Activated T-cell treated with anti-CD3 and anti-CD28 coated beads, Interleukin-2, amount 50 U/mL, for 72 hours (primary cell): ENCODE measurements around the gene ARHGDIG. TPM values are rescaled to one million over a fixed set of nuclear protein-coding genes. Genes with fewer than 3 reads are reported as not detected.

Experiments used
- ATAC-seq, 2 donors: fragments of 150-1000 bp; cut with Tn5 transposase; replicated peaks in 1 of 2; 2 replicates each; pipeline ENCODE4 v1.10.0; 2021; ENCODE audit warnings: moderate library complexity in 2 of 2, mild to moderate bottlenecking in 1 of 2
- DNase-seq, 2 donors: peaks; one replicate each; pipeline ENCODE4 v3.0.0; 2021 to 2022; ENCODE audit warnings: mixed read lengths in 1 of 2
- H3K27ac Mint-ChIP-seq: one replicate; pipeline ENCODE4 v1.8.0; 2022; ENCODE audit warnings: mild to moderate bottlenecking, moderate library complexity, mixed read lengths
- H3K27me3 Mint-ChIP-seq: one replicate; pipeline ENCODE4 v1.8.0; 2022; ENCODE audit warnings: low read depth, mixed read lengths
- H3K36me3 Mint-ChIP-seq, 2 donors: one replicate each; pipeline ENCODE4 v1.8.0; 2022; ENCODE audit warnings: mixed read lengths in 2 of 2, mild to moderate bottlenecking in 1 of 2; ENCODE audit not compliant: insufficient read depth in 2 of 2
- H3K4me1 Mint-ChIP-seq: one replicate; pipeline ENCODE4 v1.8.0; 2022; ENCODE audit warnings: low read depth, mixed read lengths
- H3K4me3 Mint-ChIP-seq, 2 donors: one replicate each; pipeline ENCODE4 v1.8.0; 2022; ENCODE audit warnings: mild to moderate bottlenecking in 2 of 2, mixed read lengths in 2 of 2, moderate library complexity in 2 of 2
- H3K9me3 Mint-ChIP-seq, 2 donors: one replicate each; pipeline ENCODE4 v1.8.0; 2022; ENCODE audit warnings: mixed read lengths in 2 of 2
- total RNA-seq, 2 donors: library from RNA; stranded (reverse); gene quantifications; one replicate each; pipeline ENCODE4 v1.2.3, GENCODE V29; 2022

ARHGDIG gene
- total RNA-seq, 2 donors from 2014 or later: 0.48 to 0.97 TPM

GRCh38 chr16:287981-288920, 7.9 kb downstream of the ARHGDIG start:
- DNase-seq (no peak), ATAC-seq (no peak)
- H3K9me3 Mint-ChIP-seq: no peaks in the 10 kb centered on the region
- H3K4me1 Mint-ChIP-seq: no peaks in the 10 kb centered on the region
- no peak overlapping the region for H3K27ac Mint-ChIP-seq
- no peak overlapping the region for H3K4me3 Mint-ChIP-seq
- H3K27me3 Mint-ChIP-seq: no peaks in the 10 kb centered on the region
- H3K36me3 Mint-ChIP-seq: peaks cover 2 to 7% of the 10 kb centered on the region in 2 donors

GRCh38 chr16:289395-289997, 9.1 kb downstream of the ARHGDIG start:
- peaks cover 2 to 10% of the 10 kb centered on the region in 2 donors for H3K36me3 Mint-ChIP-seq
- H3K27ac Mint-ChIP-seq: no peak overlapping the region
- DNase-seq (no peak), ATAC-seq (no peak)
- H3K4me3 Mint-ChIP-seq: no peak overlapping the region
- no peaks in the 10 kb centered on the region for H3K4me1 Mint-ChIP-seq
- H3K9me3 Mint-ChIP-seq: no peaks in the 10 kb centered on the region
- H3K27me3 Mint-ChIP-seq: no peaks in the 10 kb centered on the region

GRCh38 chr16:290015-290680, 9.8 kb downstream of the ARHGDIG start:
- ATAC-seq (no peak), DNase-seq (no peak)
- Mint-ChIP-seq H3K4me1 (no peaks in the 10 kb centered on the region), H3K36me3 (peaks cover 2 to 10% of the 10 kb centered on the region in 2 donors), H3K4me3 (no peak overlapping the region), H3K27ac (no peak overlapping the region), H3K9me3 (no peaks in the 10 kb centered on the region), H3K27me3 (no peaks in the 10 kb centered on the region)

- no peak overlapping the region for H3K27ac Mint-ChIP-seq
- H3K4me1 Mint-ChIP-seq: no peaks in the 10 kb centered on the region
- peaks cover 2 to 10% of the 10 kb centered on the region in 2 donors for H3K36me3 Mint-ChIP-seq
- H3K27me3 Mint-ChIP-seq: no peaks in the 10 kb centered on the region
- H3K4me3 Mint-ChIP-seq: no peak overlapping the region
- DNase-seq (no peak), ATAC-seq (no peak)
- H3K9me3 Mint-ChIP-seq: no peaks in the 10 kb centered on the region
These were observed 10.5 kb downstream of the ARHGDIG start for GRCh38 chr16:290681-291405.

GRCh38 chr16:291539-291938, 11.1 kb downstream of the ARHGDIG start:
- peaks cover 2 to 8% of the 10 kb centered on the region in 2 donors for H3K36me3 Mint-ChIP-seq
- H3K4me3 Mint-ChIP-seq: no peak overlapping the region
- no peaks in the 10 kb centered on the region for H3K9me3 Mint-ChIP-seq
- no peak overlapping the region for H3K27ac Mint-ChIP-seq
- ATAC-seq: no peak
- no peaks in the 10 kb centered on the region for H3K4me1 Mint-ChIP-seq
- H3K27me3 Mint-ChIP-seq: no peaks in the 10 kb centered on the region
- no peak for DNase-seq

GRCh38 chr16:293043-293775, 12.8 kb downstream of the ARHGDIG start:
- Mint-ChIP-seq H3K27ac (no peak overlapping the region), H3K36me3 (peaks cover 2 to 5% of the 10 kb centered on the region in 2 donors), H3K27me3 (no peaks in the 10 kb centered on the region), H3K4me1 (no peaks in the 10 kb centered on the region), H3K4me3 (no peak overlapping the region), H3K9me3 (no peaks in the 10 kb centered on the region)
- DNase-seq (no peak), ATAC-seq (no peak)

GRCh38 chr16:296276-296675, 15.9 kb downstream of the ARHGDIG start:
- no peak overlapping the region for H3K4me3 Mint-ChIP-seq
- peaks cover 2 to 5% of the 10 kb centered on the region in 2 donors for H3K36me3 Mint-ChIP-seq
- no peak for ATAC-seq
- no peaks in the 10 kb centered on the region for H3K9me3 Mint-ChIP-seq
- no peak for DNase-seq
- no peak overlapping the region for H3K27ac Mint-ChIP-seq
- H3K4me1 Mint-ChIP-seq: no peaks in the 10 kb centered on the region
- no peaks in the 10 kb centered on the region for H3K27me3 Mint-ChIP-seq

GRCh38 chr16:296806-297510, 16.6 kb downstream of the ARHGDIG start:
- Mint-ChIP-seq H3K27me3 (no peaks in the 10 kb centered on the region), H3K27ac (no peak overlapping the region), H3K4me3 (no peak overlapping the region), H3K4me1 (no peaks in the 10 kb centered on the region), H3K9me3 (no peaks in the 10 kb centered on the region), H3K36me3 (peaks cover 2 to 5% of the 10 kb centered on the region in 2 donors)
- DNase-seq: no peak
- ATAC-seq: no peak

- Mint-ChIP-seq H3K4me3 (no peak overlapping the region), H3K27ac (no peak overlapping the region), H3K27me3 (no peaks in the 10 kb centered on the region), H3K9me3 (no peaks in the 10 kb centered on the region), H3K36me3 (peaks cover 0 to 2% of the 10 kb centered on the region in 2 donors), H3K4me1 (no peaks in the 10 kb centered on the region)
- DNase-seq (no peak), ATAC-seq (no peak)
These were observed 17.4 kb downstream of the ARHGDIG start for GRCh38 chr16:297832-298231.

GRCh38 chr16:301235-301634, 20.8 kb downstream of the ARHGDIG start:
- DNase-seq (no peak), ATAC-seq (no peak)
- H3K4me3 Mint-ChIP-seq: no peak overlapping the region
- no peak overlapping the region for H3K27ac Mint-ChIP-seq
- no peaks in the 10 kb centered on the region for H3K27me3 Mint-ChIP-seq
- no peaks in the 10 kb centered on the region for H3K4me1 Mint-ChIP-seq
- H3K9me3 Mint-ChIP-seq: no peaks in the 10 kb centered on the region
- H3K36me3 Mint-ChIP-seq: no peaks in the 10 kb centered on the region

GRCh38 chr16:301950-302349, 21.6 kb downstream of the ARHGDIG start:
- Mint-ChIP-seq H3K4me3 (no peak overlapping the region), H3K27me3 (no peaks in the 10 kb centered on the region), H3K9me3 (no peaks in the 10 kb centered on the region), H3K4me1 (no peaks in the 10 kb centered on the region), H3K27ac (no peak overlapping the region), H3K36me3 (no peaks in the 10 kb centered on the region)
- DNase-seq (no peak), ATAC-seq (no peak)
